Activated CD8-positive, alpha-beta T cell treated with anti-CD3 and anti-CD28 coated beads, Interleukin-2, amount 10 ng/mL, durations not matched to agents 7 days and 5 days (primary cell): ENCODE measurements around the gene MAGI1. TPM values are rescaled to one million over a fixed set of nuclear protein-coding genes. Genes with fewer than 3 reads are reported as not detected.

Experiments used
- ATAC-seq: fragments of 150-1000 bp; cut with Tn5 transposase; one replicate; pipeline ENCODE4 v1.10.0; 2021; ENCODE audit warnings: moderate library complexity
- CTCF ChIA-PET: fragments of 350-600 bp; sonication (Branson Sonifier 250); formaldehyde crosslinking; loops from one replicate; lab custom pipeline; 2021; ENCODE audit warnings: antibody characterized with exemption; lab: Charles Lee
- POLR2A ChIA-PET: fragments of 350-600 bp; sonication (Branson Sonifier 250); formaldehyde crosslinking; loops from one replicate; lab custom pipeline; 2021; ENCODE audit warnings: antibody characterized with exemption; lab: Charles Lee
- DNase-seq: peaks from one replicate; pipeline ENCODE4 v3.0.0-alpha.2; 2020
- H3K27ac Mint-ChIP-seq: one replicate; pipeline ENCODE4 v1.8.0; 2021; ENCODE audit warnings: mild to moderate bottlenecking, mixed read lengths
- H3K27me3 Mint-ChIP-seq: one replicate; pipeline ENCODE4 v1.8.0; 2021; ENCODE audit warnings: low read depth, mixed read lengths
- H3K36me3 Mint-ChIP-seq: one replicate; pipeline ENCODE4 v1.8.0; 2021; ENCODE audit warnings: low read depth, mixed read lengths
- H3K4me1 Mint-ChIP-seq: one replicate; pipeline ENCODE4 v1.8.0; 2021; ENCODE audit warnings: low read depth, mixed read lengths
- H3K4me3 Mint-ChIP-seq: one replicate; pipeline ENCODE4 v1.8.0; 2021; ENCODE audit warnings: mild to moderate bottlenecking, mixed read lengths
- H3K9me3 Mint-ChIP-seq: one replicate; pipeline ENCODE4 v1.8.0; 2022; ENCODE audit warnings: mixed read lengths; ENCODE audit not compliant: insufficient read depth
- total RNA-seq, 2 experiments: library from RNA; stranded (reverse); gene quantifications; one replicate each; pipeline ENCODE4 v1.2.3, GENCODE V29; 2021

Gene MAGI1
- total RNA-seq, 2 experiments from 2014 or later = not detected

DNA sequence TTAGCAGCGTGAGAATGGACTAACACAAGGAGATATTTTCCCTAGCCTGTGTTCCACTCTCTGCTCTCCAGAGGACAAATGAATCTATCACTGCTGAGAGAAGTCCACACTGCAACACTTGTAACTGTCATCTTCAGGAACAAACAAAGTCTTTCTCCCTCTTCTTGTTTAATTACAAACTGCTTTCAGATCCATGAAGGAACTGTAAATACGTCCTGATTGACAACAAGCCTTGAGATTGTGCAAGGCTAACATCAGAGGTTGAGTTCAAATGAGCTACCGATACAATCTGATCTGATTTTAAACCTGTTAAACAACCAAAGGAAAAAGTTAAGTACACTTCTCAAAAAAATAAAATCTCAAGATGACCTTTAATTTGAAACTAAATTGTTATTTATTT, 712.1 kb downstream of the MAGI1 start:
- ATAC-seq (no peak), DNase-seq (no peak)
- Mint-ChIP-seq H3K36me3 (no peaks in the 10 kb centered on the region), H3K4me3 (no peak overlapping the region), H3K9me3 (no peaks in the 10 kb centered on the region), H3K27ac (no peak overlapping the region), H3K27me3 (no peaks in the 10 kb centered on the region), H3K4me1 (no peaks in the 10 kb centered on the region)
- CTCF ChIA-PET = no interaction called here
- POLR2A ChIA-PET = no interaction called here

DNA sequence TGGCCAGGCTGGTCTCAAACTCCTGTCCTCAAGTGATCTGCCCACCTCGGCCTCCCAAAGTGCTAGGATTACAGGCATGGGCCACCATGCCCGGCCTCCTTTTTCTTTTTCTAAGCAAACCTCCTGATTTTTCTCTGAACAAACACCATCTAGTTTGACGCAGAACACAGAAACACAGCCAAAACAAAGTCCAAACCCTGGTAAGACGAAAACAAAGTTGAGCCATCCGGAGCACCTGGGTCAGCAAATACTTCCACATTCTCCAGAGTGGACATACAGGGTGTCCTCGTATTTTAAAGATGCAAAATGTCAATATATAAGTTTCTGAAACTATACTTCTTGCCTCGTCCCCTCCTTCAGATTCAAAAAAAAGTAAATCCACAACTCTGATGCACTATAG, 715.8 kb downstream of the MAGI1 start:
- CTCF ChIA-PET = no interaction called here
- no peak for DNase-seq
- POLR2A ChIA-PET = no interaction called here
- Mint-ChIP-seq H3K4me3 (no peak overlapping the region), H3K4me1 (no peaks in the 10 kb centered on the region), H3K27me3 (no peaks in the 10 kb centered on the region), H3K27ac (no peak overlapping the region), H3K36me3 (no peaks in the 10 kb centered on the region), H3K9me3 (no peaks in the 10 kb centered on the region)
- no peak for ATAC-seq

DNA sequence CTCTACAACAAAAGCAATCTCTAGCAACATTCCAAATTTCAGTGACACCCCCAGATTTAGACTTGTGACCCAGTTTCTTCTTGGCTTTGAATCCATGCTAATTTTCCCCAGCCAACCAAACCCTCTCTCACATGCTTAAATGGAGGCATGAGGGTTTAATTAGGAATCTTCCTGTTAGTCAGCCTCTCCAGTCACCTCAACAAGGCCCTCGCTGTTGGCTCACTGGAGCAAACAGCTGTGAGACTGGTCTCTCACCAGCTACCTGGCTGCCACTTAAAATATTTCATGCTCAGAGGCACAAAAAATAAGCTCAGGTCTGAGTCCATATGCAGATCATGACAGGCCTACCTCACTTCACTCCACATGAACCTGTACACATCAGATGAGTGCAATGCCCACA, 720.5 kb downstream of the MAGI1 start:
- Mint-ChIP-seq H3K27me3 (no peaks in the 10 kb centered on the region), H3K4me1 (no peaks in the 10 kb centered on the region), H3K36me3 (no peaks in the 10 kb centered on the region), H3K27ac (no peak overlapping the region), H3K9me3 (no peaks in the 10 kb centered on the region), H3K4me3 (no peak overlapping the region)
- POLR2A ChIA-PET = no interaction called here
- DNase-seq = no peak
- no peak for ATAC-seq
- CTCF ChIA-PET = no interaction called here

DNA sequence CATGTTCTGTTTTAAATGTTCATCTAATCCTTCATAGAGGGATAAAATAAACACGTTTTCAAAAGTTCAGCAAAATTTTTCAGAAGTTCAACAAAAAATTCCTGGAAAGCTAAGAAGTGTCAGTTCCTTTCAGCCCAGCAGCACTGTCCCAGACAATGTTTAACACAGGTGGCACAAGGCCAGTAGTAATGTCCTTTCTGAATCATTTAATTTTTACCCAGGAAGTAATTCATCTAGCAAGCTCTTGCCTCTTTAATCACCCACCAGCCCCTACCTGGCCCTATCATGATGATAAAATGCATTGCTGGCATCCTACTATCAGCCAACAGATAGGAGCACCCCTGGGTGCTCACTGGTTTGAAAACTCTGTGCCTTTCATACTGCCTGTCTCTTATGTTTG, 723.8 kb downstream of the MAGI1 start:
- no peak overlapping the region for H3K27ac Mint-ChIP-seq
- DNase-seq (no peak), ATAC-seq (no peak)
- H3K4me3 Mint-ChIP-seq = no peak overlapping the region
- no peaks in the 10 kb centered on the region for H3K9me3 Mint-ChIP-seq
- no peaks in the 10 kb centered on the region for H3K27me3 Mint-ChIP-seq
- no peaks in the 10 kb centered on the region for H3K36me3 Mint-ChIP-seq
- POLR2A ChIA-PET = no interaction called here
- CTCF ChIA-PET = no interaction called here
- no peaks in the 10 kb centered on the region for H3K4me1 Mint-ChIP-seq

DNA sequence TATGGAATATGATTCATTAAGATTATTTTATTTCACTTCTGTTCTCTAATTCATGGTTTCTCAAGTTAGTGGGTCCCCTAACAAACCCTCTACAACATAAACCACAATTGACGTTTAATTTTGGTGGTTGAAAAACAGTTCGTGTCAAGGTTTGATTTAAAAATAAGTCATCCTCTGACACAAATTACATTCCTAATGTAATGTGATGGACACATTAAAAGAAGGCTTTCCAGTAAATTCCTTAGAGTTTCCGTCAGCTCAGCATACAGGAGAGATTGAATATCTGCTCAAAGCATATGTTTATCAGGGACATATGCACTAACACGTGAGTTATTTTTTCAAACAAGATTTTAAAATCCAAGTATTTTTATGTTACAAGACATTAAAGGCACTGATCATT, 724.4 kb downstream of the MAGI1 start:
- no peak for DNase-seq
- ChIA-PET POLR2A (no interaction called here), CTCF (no interaction called here)
- ATAC-seq = no peak
- Mint-ChIP-seq H3K4me1 (no peaks in the 10 kb centered on the region), H3K36me3 (no peaks in the 10 kb centered on the region), H3K9me3 (no peaks in the 10 kb centered on the region), H3K27me3 (no peaks in the 10 kb centered on the region), H3K4me3 (no peak overlapping the region), H3K27ac (no peak overlapping the region)

DNA sequence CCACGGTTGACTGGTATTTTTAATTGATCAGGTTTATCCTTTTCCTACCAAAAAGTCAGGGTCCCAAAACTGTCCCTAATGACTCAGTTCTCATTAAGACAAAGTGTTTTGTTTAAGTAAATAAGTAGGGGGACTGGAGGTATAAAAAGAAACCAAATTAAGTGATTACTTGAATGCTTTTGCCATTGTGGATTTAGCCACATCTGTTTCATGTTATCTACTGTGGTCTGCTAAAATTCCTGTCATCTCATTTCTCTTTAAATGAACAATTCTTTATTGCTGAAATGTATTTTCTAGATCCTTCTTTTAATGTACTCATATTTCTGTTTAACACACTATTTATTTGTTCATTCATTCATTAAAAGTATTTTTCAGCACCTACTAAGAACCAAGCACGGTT, 725.1 kb downstream of the MAGI1 start:
- CTCF ChIA-PET = no interaction called here
- Mint-ChIP-seq H3K9me3 (no peaks in the 10 kb centered on the region), H3K36me3 (no peaks in the 10 kb centered on the region), H3K27me3 (no peaks in the 10 kb centered on the region), H3K4me1 (no peaks in the 10 kb centered on the region), H3K4me3 (no peak overlapping the region), H3K27ac (no peak overlapping the region)
- ATAC-seq (no peak), DNase-seq (no peak)
- POLR2A ChIA-PET = no interaction called here

DNA sequence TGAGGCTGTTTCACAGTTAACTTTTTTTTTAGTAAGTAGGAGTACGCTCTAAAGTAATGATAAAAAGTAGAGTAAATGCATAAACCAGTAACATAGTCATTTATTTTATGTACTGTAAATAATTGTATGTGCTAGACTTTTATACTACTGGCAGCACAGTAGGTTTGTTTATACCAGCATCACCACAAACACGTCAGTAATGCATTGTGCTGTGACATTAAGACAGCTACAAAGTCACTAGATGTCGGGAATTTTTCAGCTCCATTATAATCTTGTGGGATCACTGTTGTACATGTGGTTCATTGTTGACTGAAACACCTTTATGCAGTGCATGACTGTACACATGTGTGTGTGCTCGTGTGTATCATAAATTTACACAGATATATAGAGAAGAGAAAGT, 732.9 kb downstream of the MAGI1 start:
- Mint-ChIP-seq H3K27me3 (no peaks in the 10 kb centered on the region), H3K36me3 (no peaks in the 10 kb centered on the region), H3K27ac (no peak overlapping the region), H3K4me1 (no peaks in the 10 kb centered on the region), H3K9me3 (no peaks in the 10 kb centered on the region), H3K4me3 (no peak overlapping the region)
- DNase-seq (no peak), ATAC-seq (no peak)
- ChIA-PET CTCF (no interaction called here), POLR2A (interaction anchor here (0.6 kb wide), 1 partner anchor 544 kb away, joined by 3 read pairs; no protein-coding TSS in a partner anchor)

Other genes with a start within 250 kb of the MAGI1 start
- 10 to 100 TPM; 14.2 to 14.3 TPM for gene SLC25A26, start 182.1 kb upstream of the MAGI1 start, total RNA-seq